Stimulated activated CD8-positive, alpha-beta memory T cell treated with anti-CD3 and anti-CD28 coated beads, Interleukin-15, amount 100 ng/mL, for 48 hours (primary cell): Measurements from ENCODE around the gene TOR1AIP2.
"Not testable (repeated sequence)": the region's sequence is repeated elsewhere in the genome, so short reads cannot be mapped to it uniquely, and the experiment has no call there.

Source experiments
- DNase-seq, 2 donors: peaks; one replicate each; pipeline ENCODE4 v3.0.0-alpha.2; 2020; ENCODE audit warnings: low read depth in 2 of 2

TOR1AIP2 gene

DNA sequence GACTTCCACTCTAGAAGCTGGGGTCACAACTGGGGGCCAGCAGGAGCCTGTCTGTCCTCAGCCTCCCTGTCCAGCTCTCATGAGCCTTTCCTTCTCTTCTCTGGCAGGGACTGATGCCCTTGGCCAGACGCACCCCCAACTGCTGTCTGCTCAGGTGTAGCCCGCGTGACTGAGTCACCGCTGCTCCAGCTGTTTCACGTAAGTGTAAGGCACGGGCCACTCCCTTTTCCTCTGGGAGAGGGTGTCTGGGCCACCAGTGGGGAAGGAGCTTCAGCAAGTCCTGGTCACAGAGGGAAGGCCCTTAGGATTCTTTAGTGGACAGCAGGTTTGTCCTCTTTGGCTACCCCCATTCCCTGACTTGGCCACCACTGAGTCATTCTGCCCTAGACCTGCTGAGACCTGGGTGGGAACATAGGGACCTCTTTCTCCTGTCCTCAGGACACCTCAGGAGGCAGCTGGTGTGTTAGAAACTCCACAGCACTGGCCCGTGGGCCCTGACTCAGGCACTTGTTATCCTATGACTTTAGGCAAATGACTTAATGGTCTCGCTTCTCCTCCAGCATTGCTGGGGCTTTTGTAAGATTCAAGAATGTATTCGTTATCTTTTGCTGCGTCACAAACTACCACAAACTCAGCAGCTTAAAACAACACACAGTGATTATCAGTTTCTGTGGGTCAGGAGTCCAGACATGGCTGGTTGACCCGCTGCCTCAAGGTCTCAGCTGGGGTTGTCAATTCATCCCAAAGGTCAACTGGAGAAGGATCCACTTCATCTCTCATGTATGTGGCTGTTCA lies 69.7 kb downstream of the TOR1AIP2 start:
- no peak for DNase-seq

DNA sequence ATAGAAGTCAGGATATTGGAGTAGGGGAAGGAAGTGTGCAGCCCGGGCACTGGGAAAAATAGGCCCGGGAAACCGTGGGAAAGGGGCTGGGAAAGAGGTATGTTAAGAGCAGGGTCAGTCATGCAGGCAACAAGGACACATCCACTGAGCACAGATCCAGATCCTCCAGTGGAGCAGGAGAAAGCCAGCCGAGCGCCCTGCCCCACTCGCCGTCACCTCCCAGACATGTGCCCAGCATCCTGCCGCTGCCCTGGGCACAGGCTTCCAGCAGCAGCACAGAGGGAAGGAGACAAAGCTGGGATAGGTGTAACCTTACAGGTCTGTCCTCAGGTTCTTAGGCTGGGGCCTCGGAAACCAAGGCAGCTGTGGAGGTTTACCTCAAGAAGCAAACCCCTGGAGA lies 70.3 kb downstream of the TOR1AIP2 start:
- DNase-seq: no peak

DNA sequence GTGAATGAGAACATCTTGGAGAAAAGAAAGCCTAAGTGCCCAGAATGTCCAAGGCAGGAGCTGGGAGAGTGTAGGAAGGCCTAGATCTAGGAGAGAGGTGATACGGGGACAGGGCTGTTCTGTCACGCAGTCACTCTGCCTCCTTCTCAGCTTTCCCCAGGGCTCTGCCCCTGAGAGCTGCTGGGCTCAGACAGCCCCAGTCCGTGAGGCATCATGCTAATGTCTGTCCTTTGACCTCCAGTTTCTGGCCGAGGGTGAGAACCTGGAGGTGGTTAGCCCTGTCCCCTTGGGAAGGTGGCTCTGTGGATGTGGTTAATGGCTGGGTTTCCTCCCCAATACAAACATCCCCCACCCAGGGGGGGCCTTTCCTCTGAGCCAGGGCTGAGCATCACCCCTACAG lies 71.3 kb downstream of the TOR1AIP2 start:
- DNase-seq: no peak

DNA sequence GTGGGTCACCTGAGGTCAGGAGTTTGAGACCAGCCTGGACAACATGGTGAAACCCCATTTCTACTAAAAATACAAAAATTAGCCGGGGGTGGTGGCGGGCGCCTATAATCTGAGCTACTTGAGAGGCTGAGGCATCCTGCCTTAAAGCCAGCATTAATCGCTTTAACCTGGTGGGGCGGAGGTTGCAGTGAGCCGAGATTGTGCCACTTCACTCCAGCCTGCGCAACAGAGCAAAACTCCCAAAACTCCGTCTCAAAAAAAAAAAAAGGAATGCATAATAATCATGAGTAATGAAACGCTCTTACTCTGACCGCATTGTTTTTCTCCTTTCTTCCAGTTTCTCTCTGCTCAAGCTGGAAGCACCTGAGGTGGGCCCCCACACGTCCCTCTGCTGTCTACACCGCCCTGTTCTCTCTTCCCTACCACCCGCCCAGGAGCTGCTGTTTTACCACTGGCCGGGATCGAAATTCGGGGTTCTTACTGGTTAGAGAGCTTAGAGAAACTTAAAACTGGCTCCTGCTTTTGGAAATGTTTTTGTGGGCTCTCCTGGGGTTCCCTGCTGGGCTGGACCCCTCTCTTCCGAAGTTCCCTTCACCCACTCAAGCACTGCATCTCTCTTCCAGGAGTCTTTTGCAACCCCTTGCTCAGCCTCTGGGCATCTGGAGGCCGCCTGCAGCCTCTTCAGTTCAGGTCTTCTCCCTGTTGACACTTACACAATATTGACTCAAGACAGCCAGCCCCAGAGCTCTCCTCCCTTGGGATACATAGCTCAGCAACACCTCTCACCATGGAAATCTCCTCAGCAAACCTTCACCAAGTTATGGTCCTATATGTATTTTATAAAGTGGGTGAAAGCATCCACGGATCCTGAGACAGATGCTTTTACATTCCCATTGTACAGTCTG lies 72.1 kb downstream of the TOR1AIP2 start:
- DNase-seq: no peak

DNA sequence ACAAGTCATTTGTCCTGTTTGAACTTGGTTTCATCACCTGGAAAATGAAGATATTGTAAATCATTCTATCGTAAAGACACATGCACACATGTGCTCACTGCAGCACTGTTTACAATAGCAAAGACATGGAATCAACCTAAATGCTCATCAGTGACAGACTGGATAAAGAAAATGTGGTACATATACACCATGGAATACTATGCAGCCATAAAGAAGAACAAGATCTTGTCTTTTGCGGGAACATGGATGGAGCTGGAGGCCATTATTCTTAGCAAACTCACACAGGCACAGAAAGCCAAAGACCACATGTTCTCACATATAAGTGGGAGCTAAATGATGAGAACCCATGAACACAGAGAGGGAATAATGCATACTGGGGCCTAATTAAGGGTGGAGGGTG lies 73.2 kb downstream of the TOR1AIP2 start:
- DNase-seq: not testable (repeated sequence)

DNA sequence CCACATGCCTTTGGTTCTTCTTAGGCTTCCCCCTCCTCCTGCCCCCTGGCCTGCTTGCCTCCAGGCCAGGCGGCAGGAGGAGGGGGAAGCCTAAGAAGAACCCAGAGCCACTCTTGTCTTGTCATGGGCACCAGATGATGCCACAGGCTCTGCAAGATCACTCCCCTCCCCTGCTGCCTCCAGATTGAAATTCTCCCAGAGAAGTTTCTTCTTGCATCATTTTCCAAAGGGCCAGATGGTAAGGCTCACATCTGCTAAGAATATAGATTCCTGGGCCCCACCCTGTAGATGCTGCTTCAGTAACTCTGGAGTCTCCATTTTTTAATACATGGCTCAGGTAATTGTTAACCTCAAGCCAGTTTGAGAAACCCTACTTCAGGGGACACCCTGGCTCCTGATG lies 73.7 kb downstream of the TOR1AIP2 start:
- DNase-seq: no peak

DNA sequence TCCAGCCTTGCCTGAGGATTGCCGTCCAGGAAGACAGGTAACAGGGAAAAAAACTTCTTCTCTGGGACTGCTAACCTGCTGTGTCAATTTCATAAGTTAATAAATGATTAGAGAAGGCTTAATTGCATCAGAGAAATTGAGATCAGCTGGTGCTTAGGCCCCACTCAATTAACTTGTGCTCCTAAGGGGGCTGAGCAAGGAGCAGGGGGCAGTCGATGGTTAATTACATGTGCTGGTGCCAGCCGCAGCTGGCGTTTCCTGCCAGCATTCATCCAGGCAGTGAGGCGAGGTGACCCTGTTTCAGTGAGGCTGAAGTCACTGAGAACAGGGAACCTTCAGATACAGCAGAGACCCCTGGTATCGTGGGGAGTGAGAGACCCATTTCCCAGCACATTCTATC lies 74.5 kb downstream of the TOR1AIP2 start:
- no peak for DNase-seq

DNA sequence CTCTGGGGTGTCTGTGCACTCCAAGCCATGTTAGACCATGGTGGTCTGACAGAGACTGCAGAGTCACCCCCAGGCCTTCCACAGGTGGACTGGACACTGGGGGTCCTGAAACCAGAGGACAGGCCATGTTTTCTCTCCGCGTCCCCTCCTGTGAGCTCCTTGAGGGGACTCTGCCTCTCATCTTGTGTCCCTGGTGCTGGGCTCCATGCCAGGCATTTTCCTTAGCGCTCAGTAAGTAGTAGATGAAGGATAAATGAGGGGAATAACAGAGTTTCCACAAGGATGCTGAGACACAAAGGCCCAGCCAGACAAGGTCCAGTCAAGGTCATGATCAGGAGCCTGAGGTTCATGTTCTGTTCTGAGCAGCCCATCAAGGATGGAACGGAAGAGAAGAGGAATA lies 77.1 kb downstream of the TOR1AIP2 start:
- no peak for DNase-seq

DNA sequence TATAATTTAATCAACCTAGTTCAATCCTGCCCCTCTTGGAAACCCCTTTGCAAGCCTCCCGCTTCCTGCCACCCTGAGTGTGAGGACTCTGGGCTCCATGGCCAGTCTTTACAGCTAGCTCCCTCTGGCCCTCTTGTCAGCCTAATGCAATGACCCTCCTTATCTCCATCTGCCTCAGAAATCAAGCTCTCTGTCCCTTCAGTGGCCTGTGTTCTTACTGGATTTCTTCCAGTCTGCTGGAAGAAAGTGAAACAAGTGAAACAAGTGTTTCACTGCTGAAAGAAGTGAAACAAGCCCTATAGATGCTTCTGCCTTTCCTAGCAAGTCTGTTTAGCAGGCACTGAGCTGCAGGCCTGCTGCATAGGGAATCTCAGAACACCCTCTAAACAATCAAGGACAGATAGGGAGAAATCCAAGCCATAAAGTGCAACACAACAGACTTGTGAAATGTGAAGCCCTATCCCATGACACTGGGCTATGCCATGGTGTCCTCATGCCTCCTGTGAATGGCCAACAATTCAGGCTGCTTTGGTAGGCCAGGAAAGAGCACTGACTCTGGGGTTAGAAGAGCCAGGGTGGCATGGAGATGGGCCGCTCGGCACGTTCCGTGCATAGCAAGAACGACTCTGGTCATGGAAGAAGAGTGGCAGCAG lies 78.6 kb downstream of the TOR1AIP2 start:
- DNase-seq: no peak

DNA sequence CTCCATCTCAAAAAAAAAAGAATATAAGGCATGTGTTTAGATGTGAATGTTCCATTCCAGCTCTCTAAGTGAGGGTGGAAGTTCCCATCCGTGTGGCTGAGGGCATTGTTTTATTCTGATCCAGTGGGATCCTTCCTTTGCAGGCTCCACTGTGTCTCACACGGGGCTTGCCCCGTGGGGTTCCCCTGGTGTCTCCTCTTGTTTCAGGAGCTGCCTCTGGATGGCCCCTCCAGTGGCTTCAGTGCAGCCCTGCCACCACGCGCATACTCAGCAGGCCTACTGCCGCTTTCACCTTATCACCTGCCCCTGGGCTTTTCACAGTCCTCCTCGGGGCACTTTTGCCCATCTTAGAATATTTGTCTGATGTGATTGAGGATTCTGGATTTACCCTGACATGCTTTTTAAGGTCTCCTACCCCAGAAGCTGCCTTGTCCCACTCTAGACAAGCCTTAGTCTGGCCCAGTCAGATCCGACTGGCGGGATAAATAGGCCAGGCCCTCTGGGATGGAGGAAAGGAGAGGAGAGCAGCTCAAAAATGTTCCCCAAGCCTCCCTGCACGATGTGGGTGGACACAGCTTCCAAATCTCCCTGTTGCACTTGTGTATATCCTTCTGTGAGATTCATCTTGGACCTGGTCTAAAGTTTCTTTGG lies 79.3 kb downstream of the TOR1AIP2 start:
- DNase-seq: no peak

DNA sequence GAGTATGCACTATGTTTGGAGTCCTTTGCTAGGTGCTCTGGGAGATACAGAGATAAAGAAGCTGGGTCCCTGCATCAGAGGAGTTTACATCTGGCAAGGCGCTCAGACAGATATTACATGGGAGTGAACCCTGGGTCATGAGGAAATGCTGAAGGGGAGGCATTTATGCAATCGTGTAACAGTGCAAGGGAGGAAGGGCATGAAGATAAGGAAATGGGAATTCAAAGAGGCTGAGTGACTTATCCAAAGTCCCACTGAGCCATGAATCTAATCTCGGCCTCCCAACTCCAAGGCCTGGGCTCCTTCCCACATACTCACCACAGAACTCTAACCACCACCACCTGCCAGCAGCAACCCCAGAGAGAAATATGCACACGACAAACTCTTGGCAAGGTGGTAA lies 82.9 kb downstream of the TOR1AIP2 start:
- no peak for DNase-seq

DNA sequence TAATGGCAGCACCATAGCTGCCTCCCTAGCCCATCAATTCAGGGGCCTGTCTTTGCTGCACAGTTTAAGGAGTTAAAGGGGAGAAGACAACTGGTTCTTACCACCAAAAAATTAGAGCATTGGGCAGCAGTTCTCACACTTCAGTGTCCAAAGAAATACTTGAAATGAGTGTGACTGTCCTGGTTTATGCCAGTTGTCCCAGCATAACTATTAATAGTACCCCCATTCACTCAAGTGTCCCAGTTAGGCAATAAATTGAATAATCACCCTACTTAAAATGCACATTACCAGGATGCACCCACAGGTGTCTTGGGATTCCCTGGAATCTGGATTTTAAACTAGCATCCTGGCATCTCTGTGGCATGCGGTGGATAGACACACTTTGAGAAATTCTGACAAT lies 83.5 kb downstream of the TOR1AIP2 start:
- no peak for DNase-seq

DNA sequence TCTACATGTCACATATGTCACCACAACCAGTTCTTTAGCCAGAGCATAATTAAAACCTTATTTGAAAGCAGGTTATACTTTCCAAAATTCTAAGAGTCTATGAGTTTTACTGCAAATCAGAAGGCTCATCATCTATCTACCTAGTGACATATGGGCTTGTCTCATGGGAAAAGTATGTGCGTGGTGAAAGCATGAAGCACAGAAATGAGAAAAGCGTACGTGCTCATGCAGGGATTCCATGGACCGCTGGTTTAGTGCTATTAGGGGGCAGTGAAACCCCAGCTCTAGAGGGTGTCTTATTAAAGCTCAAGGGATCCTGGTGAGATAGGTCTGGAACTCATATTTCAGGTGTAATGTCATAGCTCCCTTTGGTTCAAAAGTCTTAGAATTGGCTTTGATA lies 84.3 kb downstream of the TOR1AIP2 start:
- no peak for DNase-seq
